Activated naive CD8-positive, alpha-beta T cell treated with anti-CD3 and anti-CD28 coated beads for 36 hours (primary cell): ENCODE measurements around the gene PBX4. TPM values are rescaled to one million over a fixed set of nuclear protein-coding genes. Genes with fewer than 3 reads are reported as not detected.
"Not testable (repeated sequence)": the region's sequence is repeated elsewhere in the genome, so short reads cannot be mapped to it uniquely, and the experiment has no call there.

Source experiments
- DNase-seq: peaks from one replicate; pipeline ENCODE4 v3.0.0; 2021
- H3K27ac Mint-ChIP-seq: one replicate; pipeline ENCODE4 v1.8.0; 2022; ENCODE audit warnings: mild to moderate bottlenecking, moderate library complexity, mixed read lengths
- H3K27me3 Mint-ChIP-seq: one replicate; pipeline ENCODE4 v1.8.0; 2022; ENCODE audit warnings: mild to moderate bottlenecking, mixed read lengths
- H3K36me3 Mint-ChIP-seq: one replicate; pipeline ENCODE4 v1.8.0; 2021; ENCODE audit warnings: mild to moderate bottlenecking, mixed read lengths
- H3K4me1 Mint-ChIP-seq: one replicate; pipeline ENCODE4 v1.8.0; 2021; ENCODE audit warnings: mixed read lengths
- H3K4me3 Mint-ChIP-seq: one replicate; pipeline ENCODE4 v1.8.0; 2022; ENCODE audit warnings: mild to moderate bottlenecking, moderate library complexity, mixed read lengths
- H3K9me3 Mint-ChIP-seq: one replicate; pipeline ENCODE4 v1.8.0; 2022; ENCODE audit warnings: mixed read lengths
- total RNA-seq, 2 experiments: library from RNA; stranded (reverse); gene quantifications; one replicate each; pipeline ENCODE4 v1.2.3, GENCODE V29; 2021

Gene PBX4
- total RNA-seq, 2 experiments from 2014 or later, result 8.2 to 9.6 TPM

GRCh38 chr19:19623383-19623782 is 4.9 kb upstream of the PBX4 start:
- peaks cover 13% of the 10 kb centered on the region for H3K36me3 Mint-ChIP-seq
- peaks cover 31% of the 10 kb centered on the region for H3K4me1 Mint-ChIP-seq
- no peaks in the 10 kb centered on the region for H3K9me3 Mint-ChIP-seq
- DNase-seq, result no peak
- H3K4me3 Mint-ChIP-seq, result no peak overlapping the region
- no peaks in the 10 kb centered on the region for H3K27me3 Mint-ChIP-seq
- no peak overlapping the region for H3K27ac Mint-ChIP-seq

- Mint-ChIP-seq H3K4me3 (no peak overlapping the region), H3K9me3 (no peaks in the 10 kb centered on the region), H3K27ac (no peak overlapping the region), H3K4me1 (peaks cover 38% of the 10 kb centered on the region), H3K36me3 (peaks cover 12% of the 10 kb centered on the region), H3K27me3 (no peaks in the 10 kb centered on the region)
- DNase-seq, result no peak
Observed at GRCh38 chr19:19619849-19620210, 1.3 kb upstream of the PBX4 start.

- H3K4me3 Mint-ChIP-seq, result peak overlapping the region; percentile 80
- H3K9me3 Mint-ChIP-seq, result no peaks in the 10 kb centered on the region
- H3K4me1 Mint-ChIP-seq, result peaks cover 38% of the 10 kb centered on the region
- no peaks in the 10 kb centered on the region for H3K27me3 Mint-ChIP-seq
- peak overlapping the region; percentile 87 for H3K27ac Mint-ChIP-seq
- peaks cover 8% of the 10 kb centered on the region for H3K36me3 Mint-ChIP-seq
- no peak for DNase-seq
Observed at GRCh38 chr19:19619181-19619848, 828 bp upstream of the PBX4 start.

GRCh38 chr19:19615086-19615485 is 3.4 kb downstream of the PBX4 start:
- Mint-ChIP-seq H3K9me3 (no peaks in the 10 kb centered on the region), H3K4me3 (peak overlapping the region; percentile 47), H3K27ac (no peak overlapping the region), H3K4me1 (peaks cover 44% of the 10 kb centered on the region), H3K27me3 (no peaks in the 10 kb centered on the region), H3K36me3 (peaks cover 11% of the 10 kb centered on the region)
- DNase-seq, result peak; percentile 46

GRCh38 chr19:19613506-19613905 is 5.0 kb downstream of the PBX4 start:
- Mint-ChIP-seq H3K4me3 (no peak overlapping the region), H3K36me3 (peaks cover 15% of the 10 kb centered on the region), H3K27me3 (no peaks in the 10 kb centered on the region), H3K9me3 (no peaks in the 10 kb centered on the region), H3K4me1 (peaks cover 33% of the 10 kb centered on the region), H3K27ac (no peak overlapping the region)
- DNase-seq, result no peak

- Mint-ChIP-seq H3K36me3 (peaks cover 20% of the 10 kb centered on the region), H3K27me3 (no peaks in the 10 kb centered on the region), H3K27ac (no peak overlapping the region), H3K4me3 (no peak overlapping the region), H3K9me3 (no peaks in the 10 kb centered on the region), H3K4me1 (peaks cover 26% of the 10 kb centered on the region)
- no peak for DNase-seq
Observed at GRCh38 chr19:19610376-19611202, 7.9 kb downstream of the PBX4 start.

- not testable (repeated sequence) for H3K27me3 Mint-ChIP-seq, H3K4me3 Mint-ChIP-seq, H3K9me3 Mint-ChIP-seq, DNase-seq
- Mint-ChIP-seq H3K27ac (peak overlapping the region; percentile 87), H3K36me3 (peaks cover 17% of the 10 kb centered on the region), H3K4me1 (peaks cover 30% of the 10 kb centered on the region)
Observed at GRCh38 chr19:19606686-19607085, 11.8 kb downstream of the PBX4 start.

GRCh38 chr19:19606021-19606420 is 12.5 kb downstream of the PBX4 start:
- peak overlapping the region; percentile 25 for H3K4me3 Mint-ChIP-seq
- H3K4me1 Mint-ChIP-seq, result peaks cover 37% of the 10 kb centered on the region
- H3K9me3 Mint-ChIP-seq, result no peaks in the 10 kb centered on the region
- DNase-seq, result no peak
- H3K27ac Mint-ChIP-seq, result peak overlapping the region; percentile 87
- H3K27me3 Mint-ChIP-seq, result no peaks in the 10 kb centered on the region
- peaks cover 23% of the 10 kb centered on the region for H3K36me3 Mint-ChIP-seq

GRCh38 chr19:19602713-19603324 is 15.7 kb downstream of the PBX4 start:
- peaks cover 3% of the 10 kb centered on the region for H3K9me3 Mint-ChIP-seq
- no peaks in the 10 kb centered on the region for H3K27me3 Mint-ChIP-seq
- no peak for DNase-seq
- peak overlapping the region; percentile 86 for H3K27ac Mint-ChIP-seq
- H3K36me3 Mint-ChIP-seq, result peaks cover 18% of the 10 kb centered on the region
- H3K4me3 Mint-ChIP-seq, result no peak overlapping the region
- H3K4me1 Mint-ChIP-seq, result peaks cover 49% of the 10 kb centered on the region

GRCh38 chr19:19602136-19602712 is 16.3 kb downstream of the PBX4 start:
- H3K9me3 Mint-ChIP-seq, result peaks cover 3% of the 10 kb centered on the region
- no peak for DNase-seq
- H3K4me1 Mint-ChIP-seq, result peaks cover 54% of the 10 kb centered on the region
- H3K4me3 Mint-ChIP-seq, result no peak overlapping the region
- peak overlapping the region; percentile 86 for H3K27ac Mint-ChIP-seq
- H3K36me3 Mint-ChIP-seq, result peaks cover 23% of the 10 kb centered on the region
- H3K27me3 Mint-ChIP-seq, result no peaks in the 10 kb centered on the region

- DNase-seq, result peak; percentile 18
- peaks cover 52% of the 10 kb centered on the region for H3K4me1 Mint-ChIP-seq
- H3K27me3 Mint-ChIP-seq, result no peaks in the 10 kb centered on the region
- peaks cover 3% of the 10 kb centered on the region for H3K9me3 Mint-ChIP-seq
- H3K4me3 Mint-ChIP-seq, result peak overlapping the region; percentile 22
- peaks cover 23% of the 10 kb centered on the region for H3K36me3 Mint-ChIP-seq
- peak overlapping the region; percentile 86 for H3K27ac Mint-ChIP-seq
Observed at GRCh38 chr19:19600793-19601330, 17.6 kb downstream of the PBX4 start.

GRCh38 chr19:19598728-19599451 is 19.6 kb downstream of the PBX4 start:
- Mint-ChIP-seq H3K36me3 (peaks cover 28% of the 10 kb centered on the region), H3K27ac (peak overlapping the region; percentile 100), H3K4me3 (peak overlapping the region; percentile 77), H3K4me1 (peaks cover 65% of the 10 kb centered on the region)
- DNase-seq, result peak; percentile 63
- not testable (repeated sequence) for H3K9me3 Mint-ChIP-seq, H3K27me3 Mint-ChIP-seq

- H3K36me3 Mint-ChIP-seq, result peaks cover 35% of the 10 kb centered on the region
Observed at GRCh38 chr19:19597809-19598306, 20.6 kb downstream of the PBX4 start.

GRCh38 chr19:19595171-19595701 is 23.3 kb downstream of the PBX4 start:
- DNase-seq, result no peak
- H3K9me3 Mint-ChIP-seq, result no peaks in the 10 kb centered on the region
- H3K27ac Mint-ChIP-seq, result peak overlapping the region; percentile 69
- H3K27me3 Mint-ChIP-seq, result no peaks in the 10 kb centered on the region
- H3K4me3 Mint-ChIP-seq, result no peak overlapping the region
- H3K36me3 Mint-ChIP-seq, result peaks cover 34% of the 10 kb centered on the region
- peaks cover 57% of the 10 kb centered on the region for H3K4me1 Mint-ChIP-seq

More at GRCh38 chr19:19597809-19598306, 20.6 kb downstream of the PBX4 start:
- Mint-ChIP-seq H3K9me3 (peaks cover 3% of the 10 kb centered on the region), H3K4me3 (peak overlapping the region; percentile 77), H3K27ac (peak overlapping the region; percentile 100), H3K27me3 (no peaks in the 10 kb centered on the region), H3K4me1 (peaks cover 61% of the 10 kb centered on the region)
- DNase-seq, result peak; percentile 59
